ENCODE measurements around the gene TMEM151A. TPM values are rescaled to one million over a fixed set of nuclear protein-coding genes. Genes with fewer than 3 reads are reported as not detected.
"Not testable (repeated sequence)": the region's sequence is repeated elsewhere in the genome, so short reads cannot be mapped to it uniquely, and the experiment has no call there.

TMEM151A gene
- total RNA-seq, 1 experiment from 2014 or later = not detected

DNA sequence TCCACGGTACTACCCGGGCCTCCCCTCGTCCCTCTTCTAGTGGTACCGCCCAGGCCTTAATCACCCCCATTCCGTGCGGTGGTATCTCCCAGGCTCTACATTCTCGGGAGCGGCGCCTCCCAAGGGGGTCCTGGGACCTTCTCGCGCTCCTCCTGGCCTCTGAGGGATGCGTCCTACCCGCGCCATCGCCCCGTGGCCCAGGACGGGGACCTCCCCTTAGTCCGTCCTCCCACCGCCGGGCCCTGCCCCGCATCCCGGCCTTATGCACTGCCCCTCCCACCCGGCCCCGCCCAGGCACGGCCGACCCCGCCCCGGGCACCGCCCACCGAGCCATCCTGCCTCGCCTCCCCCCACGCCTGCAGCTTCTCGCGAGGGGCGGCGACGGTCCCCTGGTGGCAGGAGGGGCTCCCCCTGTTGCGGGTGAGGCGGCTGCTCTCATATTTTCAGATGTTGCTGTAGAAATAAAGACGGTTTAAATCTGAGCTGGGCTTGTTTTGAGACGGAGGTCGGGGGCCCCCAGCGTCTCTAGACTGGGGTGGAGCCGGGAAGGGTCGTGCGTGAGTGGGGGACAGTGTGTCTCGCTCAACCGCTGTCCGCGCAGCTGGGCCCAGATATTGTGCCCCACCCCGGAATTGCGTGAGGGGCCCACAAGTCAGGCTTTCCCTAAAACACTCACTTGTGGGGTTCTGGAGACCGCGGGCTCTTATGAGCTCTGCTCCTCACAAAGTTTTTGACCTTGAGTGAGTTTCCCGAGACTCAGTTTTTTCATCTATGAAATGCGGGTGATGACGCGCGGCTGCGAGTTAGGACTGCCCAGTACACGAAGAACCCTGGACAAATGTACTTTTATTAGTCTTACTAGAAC, 24.1 kb upstream of the TMEM151A start:
- peak; percentile 86 for DNase-seq (ENCODE audit: low read depth)

DNA sequence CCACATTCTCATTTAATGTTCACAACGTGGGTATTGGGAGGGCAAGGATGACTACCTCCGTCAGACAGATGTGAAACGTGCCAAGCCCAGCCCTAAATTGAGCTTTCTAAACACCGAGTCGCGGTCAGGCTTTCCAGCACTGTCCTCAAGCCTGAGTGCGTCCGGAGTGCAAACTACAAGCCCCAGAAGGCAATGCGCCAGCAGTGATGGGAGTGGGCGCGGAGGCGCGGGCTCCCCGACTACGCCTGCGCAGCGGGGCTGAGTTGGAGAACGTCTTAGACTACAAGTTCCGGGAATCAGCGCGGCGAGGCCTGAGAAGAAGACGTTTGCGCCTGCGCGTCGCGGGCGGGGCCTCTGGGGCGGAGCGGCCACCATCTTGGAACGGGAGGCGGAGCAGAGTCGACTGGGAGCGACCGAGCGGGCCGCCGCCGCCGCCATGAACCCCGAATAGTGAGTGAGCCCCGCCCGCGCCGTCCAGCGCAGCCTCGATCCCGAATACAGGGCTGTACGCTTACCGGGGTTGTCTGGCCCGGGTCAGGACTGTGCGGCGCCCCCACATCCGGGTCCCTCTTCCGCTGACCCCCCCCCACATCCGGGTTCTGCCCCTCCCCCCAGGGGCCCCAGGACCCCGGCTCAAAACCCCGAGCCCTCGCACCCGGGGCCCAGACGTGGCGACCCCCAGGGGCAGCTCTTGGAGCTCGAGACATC, 23.3 kb upstream of the TMEM151A start, which contains the start of gene RAB1B:
TSS of gene RAB1B (plus strand) at position 396 of the 708 bp plus-strand sequence. CDS start at position 437, 41 bp downstream.
- peak; percentile 99 for DNase-seq (ENCODE audit: low read depth)

DNA sequence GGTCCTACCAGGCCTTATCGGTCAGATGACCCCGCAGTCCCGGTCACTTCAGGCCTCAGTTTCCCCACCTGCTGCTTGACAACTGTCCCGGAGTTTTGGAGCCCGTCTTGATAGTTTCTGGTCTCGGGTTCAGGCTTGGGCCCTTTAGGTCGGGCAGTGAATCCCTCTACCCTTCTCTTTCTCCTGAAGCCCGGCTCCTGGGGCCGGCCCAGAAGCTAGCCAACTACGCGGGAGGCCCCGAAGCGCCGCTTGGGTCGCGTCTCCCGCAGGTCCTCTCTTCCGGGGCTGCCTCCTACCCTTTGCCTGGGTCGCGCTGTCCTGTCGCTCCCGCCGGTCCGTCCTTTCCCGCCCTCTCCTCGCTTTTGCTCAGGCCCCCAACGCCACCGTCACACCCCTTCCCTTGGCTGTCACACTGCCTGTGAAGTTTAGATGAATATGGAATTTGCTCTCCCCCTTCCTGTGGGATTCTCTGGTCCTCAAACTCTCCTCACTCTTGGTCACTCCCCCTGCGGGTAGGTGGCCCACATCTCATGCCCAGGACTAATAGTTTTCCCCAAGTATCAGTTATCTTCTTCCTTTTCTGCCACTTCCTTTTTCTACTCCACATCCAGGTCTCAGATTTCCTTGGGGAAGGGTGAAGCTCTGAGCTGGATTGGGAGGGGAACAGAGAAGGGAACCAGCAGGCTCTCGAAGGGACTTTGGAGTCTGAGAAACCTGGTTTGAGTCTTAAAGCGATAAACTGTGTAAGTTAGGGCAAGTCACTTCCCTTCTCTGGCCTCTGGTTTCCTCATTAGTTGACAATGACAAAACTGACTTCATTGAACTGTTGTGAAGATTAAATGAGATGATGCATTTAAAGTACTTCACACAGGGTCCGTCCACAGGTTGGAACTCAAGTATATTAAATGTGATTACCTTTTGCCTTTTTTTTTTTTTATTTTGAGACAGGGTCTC, 22.5 kb upstream of the TMEM151A start:
- peak; percentile 46 for DNase-seq (ENCODE audit: low read depth)

DNA sequence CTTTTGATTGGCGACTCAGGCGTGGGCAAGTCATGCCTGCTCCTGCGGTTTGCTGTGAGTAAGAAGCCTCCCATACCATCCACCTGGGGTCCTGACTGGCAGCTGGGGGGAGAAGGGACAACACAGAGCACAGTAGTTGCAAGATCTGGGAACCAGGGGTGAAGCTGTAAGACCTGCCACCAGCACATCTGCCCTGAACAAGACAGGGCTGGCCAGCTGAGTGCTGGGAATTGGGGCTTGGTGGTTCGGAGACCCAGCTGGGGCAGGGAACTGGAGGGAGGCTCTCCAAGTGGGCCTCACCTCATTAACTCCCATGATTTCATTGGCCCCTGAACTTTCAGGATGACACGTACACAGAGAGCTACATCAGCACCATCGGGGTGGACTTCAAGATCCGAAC, 19.9 kb upstream of the TMEM151A start:
- no peak for DNase-seq (ENCODE audit: low read depth)

DNA sequence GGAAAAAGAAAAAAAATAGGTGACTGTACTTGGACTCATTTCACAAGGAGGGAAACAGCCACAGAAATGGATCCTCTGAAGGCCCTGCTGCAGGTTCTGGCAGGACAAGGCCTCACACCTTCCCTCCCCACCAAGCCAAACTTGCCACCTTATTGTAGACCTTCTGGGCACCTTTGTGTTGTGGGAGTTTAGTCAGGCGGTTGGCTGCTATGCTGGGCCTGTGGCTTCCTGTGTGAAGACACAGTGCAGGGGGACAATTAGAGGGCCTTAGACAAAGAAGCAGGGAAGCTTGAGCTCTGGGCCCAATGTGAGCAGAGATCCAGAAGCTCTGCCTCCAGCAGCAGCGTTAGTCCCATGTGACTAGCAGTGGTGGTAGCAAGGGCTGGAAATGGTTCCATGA, 19.1 kb upstream of the TMEM151A start:
- DNase-seq (ENCODE audit: low read depth) = no peak

DNA sequence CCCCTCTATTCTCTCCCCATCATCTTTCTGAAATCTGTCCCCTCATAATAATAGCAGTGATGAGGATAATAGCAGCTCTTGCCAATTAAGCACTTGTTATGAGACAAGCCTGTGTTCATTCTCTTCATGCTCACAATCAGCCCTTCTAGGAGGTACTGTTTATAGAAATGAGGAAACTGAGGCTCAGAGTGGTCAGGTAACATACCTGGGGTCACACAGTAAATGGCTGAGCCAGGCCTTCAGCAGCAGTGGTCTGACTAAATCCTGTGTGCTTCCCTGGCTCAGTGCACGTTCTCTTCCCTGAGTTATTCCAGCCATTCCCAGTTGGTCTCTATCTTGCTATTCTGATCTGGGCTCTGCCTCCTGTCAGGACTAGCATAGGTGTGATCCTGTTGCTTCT, 17.5 kb upstream of the TMEM151A start:
- no peak for DNase-seq (ENCODE audit: low read depth)

DNA sequence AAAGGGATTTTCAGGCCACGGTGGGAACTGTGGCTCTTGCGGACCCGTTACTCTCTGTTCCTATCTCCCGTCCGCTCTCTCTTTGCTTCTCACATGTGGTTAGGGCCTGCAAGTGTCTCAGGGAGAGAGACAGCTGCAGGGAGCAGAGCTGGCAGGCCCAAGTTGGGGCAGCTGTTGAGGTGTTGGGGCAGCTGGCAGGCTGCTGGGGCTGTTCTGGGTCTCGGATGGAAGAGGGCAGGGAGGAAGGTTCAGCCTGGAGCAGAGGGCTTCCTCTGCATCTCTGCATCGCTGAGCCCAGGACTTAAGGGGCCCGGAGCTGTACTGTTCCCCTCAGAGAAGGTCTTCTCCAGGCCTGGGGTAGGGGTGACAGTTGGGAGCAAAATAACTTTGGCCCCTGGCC, 16.3 kb upstream of the TMEM151A start:
- DNase-seq (ENCODE audit: low read depth) = no peak

DNA sequence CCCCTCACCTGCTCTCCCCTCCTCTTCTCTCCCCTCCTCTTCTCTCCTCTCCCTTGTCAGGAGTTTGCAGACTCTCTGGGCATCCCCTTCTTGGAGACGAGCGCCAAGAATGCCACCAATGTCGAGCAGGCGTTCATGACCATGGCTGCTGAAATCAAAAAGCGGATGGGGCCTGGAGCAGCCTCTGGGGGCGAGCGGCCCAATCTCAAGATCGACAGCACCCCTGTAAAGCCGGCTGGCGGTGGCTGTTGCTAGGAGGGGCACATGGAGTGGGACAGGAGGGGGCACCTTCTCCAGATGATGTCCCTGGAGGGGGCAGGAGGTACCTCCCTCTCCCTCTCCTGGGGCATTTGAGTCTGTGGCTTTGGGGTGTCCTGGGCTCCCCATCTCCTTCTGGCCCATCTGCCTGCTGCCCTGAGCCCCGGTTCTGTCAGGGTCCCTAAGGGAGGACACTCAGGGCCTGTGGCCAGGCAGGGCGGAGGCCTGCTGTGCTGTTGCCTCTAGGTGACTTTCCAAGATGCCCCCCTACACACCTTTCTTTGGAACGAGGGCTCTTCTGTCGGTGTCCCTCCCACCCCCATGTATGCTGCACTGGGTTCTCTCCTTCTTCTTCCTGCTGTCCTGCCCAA, 15.6 kb upstream of the TMEM151A start:
- DNase-seq (ENCODE audit: low read depth) = no peak

DNA sequence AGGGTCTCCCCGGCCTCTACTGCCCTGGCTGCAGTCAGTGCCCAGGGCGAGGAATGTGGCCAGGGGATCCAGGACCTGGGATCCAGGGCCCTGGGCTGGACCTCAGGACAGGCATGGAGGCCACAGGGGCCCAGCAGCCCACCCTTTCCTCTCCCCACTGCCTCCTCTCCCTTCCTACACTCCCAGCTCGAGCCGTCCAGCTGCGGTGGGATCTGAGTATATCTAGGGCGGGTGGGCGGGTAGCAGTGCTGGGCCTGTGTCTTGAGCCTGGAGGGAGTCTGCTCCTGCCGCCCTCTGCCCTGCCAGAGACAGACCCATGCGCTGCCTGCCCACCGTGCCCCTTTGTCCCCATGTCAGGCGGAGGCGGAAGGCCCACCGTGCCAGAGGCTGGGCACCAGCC, 15.1 kb upstream of the TMEM151A start:
- not testable (repeated sequence) for DNase-seq (ENCODE audit: low read depth)

DNA sequence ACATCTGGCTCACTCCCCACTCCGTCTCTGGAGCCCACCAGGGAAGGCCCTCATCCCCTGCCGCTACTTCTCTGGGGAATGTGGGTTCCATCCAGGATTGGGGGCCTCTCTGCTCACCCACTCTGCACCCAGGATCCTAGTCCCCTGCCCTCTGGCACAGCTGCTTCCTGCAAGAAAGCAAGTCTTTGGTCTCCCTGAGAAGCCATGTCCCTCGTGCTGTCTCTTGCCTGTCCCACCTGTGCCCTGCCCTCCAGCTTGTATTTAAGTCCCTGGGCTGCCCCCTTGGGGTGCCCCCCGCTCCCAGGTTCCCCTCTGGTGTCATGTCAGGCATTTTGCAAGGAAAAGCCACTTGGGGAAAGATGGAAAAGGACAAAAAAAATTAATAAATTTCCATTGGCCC, 14.6 kb upstream of the TMEM151A start:
- DNase-seq (ENCODE audit: low read depth) = not testable (repeated sequence)

DNA sequence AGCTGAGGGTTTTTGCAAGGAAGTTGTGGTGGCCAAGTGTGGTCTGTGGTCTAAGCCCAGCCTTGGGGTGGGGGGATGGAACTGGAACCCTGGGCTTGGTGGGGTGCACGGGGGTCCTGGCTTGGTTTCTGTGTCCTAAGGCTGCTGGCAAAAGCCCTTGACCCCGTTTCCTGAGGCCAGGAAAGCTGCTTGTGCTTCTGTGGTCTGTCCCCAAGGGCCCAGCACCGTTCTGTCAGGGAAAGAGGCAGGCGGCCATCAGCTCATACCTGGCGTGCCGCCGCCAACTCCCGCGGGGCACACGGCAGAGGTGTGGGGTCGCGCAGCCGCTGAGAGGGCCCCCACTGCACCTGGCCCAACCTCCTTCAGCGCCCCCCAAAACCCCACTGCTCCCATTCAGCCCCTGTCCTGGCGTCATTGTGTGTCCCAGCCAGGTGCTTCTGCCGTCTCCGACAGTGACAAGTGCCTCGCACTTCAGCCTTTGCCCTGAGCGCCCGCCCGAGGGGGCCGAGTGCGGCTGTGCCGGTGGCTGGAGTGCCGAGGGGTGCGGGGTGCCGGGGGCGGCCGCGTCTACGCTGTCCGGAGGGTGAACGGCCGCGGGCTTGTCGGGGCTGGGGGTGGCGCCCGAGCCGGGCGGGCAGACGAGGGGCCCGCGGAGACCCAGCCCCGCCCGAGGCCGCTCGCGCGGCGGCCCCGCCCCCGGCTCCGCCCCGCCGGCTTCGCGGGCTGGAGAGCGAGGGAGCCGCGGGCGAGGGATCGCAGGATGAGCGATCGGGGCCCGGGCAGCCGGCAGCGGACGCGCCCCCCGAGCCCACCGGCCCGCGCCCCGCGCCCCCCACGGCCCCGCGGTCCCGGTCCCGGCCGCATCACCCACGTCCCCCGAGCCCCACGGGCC, 14.0 kb upstream of the TMEM151A start, which contains the start of gene CNIH2:
TSS of gene CNIH2 (plus strand) at position 705 of the 892 bp plus-strand sequence. CDS start 282 bp downstream, outside the sequence.
- peak; percentile 51 for DNase-seq (ENCODE audit: low read depth)

DNA sequence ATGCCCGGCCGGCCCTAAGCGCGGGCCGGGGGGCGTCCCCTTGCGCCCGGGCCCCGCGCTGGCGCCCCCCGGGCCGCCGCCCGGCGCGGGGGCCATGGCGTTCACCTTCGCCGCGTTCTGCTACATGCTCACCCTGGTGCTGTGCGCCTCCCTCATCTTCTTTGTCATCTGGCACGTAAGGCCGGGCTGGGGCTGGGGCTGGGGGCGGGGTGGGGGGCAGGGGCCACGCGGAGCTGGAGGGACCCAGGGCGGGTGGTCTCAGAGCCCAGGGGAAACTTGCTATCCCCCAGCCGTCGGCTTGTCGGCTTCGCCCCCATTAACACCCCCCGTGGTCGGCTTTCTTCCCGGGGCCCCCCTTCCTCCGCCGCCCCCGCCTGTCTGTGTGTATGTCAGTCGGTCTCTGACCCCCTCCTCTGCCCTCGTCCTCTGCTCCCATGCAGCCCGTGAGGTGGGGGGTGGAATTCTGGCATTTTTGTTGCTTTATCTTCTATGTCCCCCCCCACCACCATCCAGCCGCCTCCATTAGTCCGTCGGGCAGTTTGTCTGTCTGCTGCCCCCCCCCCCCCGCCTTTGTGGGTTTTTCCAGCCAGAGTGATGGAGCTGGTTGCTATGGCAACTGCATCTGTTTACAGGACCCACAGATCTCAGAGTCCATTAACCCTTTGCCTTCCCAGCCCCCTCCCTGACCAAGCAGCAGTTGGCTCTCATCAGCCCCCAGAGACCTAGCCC, 13.2 kb upstream of the TMEM151A start:
- peak; percentile 46 for DNase-seq (ENCODE audit: low read depth)

DNA sequence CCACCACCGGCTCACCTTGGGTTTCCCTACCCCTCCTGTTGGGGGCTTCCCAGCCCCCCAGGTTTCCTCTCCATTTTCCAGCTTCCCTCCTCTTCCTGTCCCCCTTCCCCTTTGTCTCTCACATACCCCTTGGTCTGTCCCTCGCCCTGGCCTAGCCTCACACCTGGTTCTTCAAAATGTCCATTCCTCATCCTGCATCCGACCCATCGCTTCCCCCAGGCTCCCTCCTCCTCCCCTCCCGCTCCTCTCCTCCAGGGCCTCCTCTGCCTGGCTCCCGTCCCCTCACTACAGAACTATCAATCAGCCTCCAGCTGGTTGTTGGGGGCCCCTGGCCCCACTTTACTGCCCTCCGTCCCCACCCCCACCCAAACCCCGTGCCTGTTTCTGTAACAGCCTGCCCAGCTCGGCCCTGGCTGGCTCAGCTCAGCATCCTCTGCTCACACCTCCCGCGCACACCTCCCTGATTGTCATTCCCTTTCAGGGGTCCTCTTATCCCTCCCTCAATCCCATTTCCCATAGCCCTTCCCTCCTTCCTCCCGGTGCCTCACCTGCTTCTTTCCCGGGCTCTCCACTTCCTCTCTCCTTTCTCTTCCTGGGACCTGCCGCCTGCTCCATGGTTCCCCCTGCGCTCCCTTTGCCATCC, 12.5 kb upstream of the TMEM151A start:
- DNase-seq (ENCODE audit: low read depth) = no peak

DNA sequence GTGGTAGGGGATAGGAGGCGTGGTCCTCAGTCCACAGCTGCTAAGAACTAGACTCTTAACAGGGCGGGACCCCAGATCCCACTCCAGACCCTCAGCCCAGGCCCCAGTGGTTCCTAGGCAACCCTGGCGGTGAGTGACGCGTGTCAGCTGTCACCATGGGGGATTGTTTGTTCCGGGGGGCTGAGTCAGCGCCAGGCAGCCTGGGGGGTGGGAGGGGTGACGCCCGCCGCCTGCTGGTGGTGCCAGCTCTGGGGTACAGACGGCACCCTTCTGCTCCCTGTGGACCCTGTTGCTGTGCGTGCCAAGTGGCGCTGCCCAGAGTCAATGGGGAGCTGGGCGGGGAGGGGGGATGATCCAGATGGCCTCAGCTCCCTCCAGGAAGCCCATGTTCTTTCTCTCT, 11.3 kb upstream of the TMEM151A start:
- DNase-seq (ENCODE audit: low read depth) = peak; percentile 72

DNA sequence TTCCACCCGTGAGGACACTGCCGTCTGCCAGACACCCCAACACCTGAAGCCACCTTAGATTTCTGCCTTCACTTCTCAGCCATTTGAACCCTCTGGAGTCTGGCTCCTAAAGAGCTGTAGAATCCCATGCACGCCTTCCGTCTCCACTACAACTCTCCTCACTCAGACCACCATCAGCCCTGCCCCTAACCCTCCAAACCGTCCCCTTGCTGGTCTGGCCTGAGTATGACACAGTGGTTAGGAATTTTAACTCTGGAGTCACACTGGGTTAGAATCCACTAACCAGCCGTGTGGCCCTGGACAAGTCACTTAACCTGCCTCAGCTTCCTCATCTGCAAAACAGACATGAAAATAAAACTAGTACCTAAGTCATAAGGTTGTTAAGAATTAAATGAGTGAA, 10.7 kb upstream of the TMEM151A start:
- no peak for DNase-seq (ENCODE audit: low read depth)

DNA sequence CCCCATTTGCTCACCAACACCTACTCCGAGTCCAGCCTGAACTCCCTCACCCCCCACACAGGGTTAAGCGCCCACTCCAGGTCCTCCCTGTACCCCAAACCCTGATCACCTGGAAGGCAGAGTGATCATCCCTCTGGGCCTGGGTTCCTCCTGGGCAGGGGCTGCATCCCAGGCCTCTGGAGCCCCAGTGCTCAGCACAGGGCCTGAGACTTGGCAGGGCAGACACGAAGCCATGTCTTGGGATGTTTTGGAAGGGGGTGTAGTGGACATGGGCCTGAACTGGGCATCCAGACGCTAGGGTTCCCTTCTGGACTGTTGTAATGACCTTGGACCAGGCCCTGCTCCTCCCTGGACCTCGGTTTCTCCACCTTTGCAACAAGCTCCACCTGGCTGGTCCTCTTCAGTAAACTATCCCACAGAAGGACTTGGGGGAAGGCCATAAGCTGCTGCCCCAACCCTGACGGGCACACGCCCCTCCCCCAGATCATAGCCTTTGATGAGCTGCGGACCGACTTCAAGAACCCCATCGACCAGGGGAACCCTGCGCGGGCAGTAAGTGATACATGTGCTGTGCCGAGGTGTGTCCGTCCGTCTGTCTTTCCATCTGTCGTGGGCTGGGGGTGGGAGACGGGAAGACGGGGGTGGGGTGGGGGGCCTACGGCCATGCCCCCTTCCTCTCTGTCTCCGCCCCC, 9.8 kb upstream of the TMEM151A start:
- DNase-seq (ENCODE audit: low read depth) = no peak

DNA sequence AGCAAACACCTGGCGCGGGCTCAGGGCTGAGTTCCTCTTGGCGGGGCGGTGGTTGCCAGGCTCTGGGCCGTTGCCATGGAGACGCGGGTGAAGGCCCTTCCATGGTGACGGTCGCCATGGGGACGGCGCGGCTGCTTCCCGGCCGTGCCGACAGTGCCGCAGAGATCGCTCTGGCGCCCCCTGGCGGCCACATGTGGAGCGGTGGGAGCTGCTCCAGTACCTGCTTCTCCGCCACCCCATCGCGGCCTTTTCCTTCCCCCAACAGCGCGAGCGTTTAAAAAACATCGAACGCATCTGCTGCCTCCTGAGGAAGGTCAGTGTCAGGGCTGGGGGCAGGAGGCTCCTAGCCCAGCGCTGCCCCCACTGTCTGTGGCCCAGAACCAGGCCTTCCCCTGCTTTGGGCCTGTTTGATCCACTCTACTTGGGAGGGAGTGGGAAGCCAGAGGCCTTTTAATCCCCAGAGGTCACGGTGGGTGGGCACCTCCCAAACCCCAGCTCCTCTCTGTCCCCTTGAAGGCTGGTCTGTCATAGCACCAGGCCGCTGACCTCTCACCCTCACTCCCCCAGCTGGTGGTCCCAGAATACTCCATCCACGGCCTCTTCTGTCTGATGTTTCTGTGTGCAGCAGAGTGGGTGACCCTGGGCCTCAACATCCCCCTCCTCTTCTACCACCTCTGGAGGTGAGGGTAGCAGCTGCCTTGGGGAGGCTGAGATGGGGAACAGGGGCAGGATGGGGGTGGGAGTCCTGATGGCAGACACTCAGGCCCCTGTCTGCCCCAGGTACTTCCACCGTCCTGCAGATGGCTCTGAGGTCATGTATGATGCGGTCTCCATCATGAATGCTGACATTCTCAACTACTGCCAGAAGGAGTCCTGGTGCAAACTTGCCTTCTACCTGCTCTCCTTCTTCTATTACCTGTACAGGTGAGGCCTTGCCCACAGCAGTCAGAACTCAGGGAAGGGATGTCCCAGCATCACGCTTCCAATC, 8.9 kb upstream of the TMEM151A start:
- peak; percentile 97 for DNase-seq (ENCODE audit: low read depth)

Measured in Daoy (cell line).